ENCODE results near the gene FANCC.

Gene FANCC

DNA sequence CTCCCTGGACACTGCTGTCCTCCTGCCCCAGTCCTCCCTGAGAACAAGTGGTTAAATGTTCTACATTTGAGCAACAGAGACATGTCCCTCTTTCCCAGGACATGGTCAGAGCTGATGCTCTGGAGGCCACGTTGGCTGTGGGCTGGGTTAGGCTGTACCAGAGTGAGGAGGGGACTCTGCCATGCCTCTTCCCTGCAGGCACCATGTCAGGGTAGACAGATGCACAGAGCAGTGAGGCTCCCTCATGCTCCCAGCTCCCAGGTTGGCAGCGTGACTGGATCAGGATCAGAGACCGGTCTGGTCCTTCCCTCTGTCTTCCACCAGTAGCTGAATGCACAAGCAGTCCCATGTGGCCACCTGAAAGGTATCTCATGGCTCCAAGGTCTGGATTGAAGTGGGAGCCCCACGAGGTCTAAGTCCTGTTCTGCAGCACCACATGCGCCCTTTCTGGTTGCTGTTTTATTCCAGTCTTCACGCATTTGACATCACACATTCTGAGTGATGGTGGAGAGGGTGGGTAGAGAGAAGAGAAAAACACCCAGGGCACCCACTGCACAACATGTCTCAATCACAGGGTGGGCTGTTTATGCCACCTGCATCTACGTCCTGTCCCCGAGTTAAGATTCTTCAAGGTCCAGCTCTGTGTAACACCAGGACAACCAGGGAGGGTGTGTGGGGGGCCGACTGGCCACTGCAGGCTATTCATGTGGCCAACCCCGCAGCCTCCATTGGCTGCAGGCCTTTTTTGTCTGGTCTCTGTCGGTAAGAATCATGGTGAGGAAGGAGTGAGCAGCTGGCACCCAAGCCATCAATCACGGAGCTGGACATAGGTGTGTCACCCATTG, 204.9 kb downstream of the FANCC start:
- no peak for DNase-seq

DNA sequence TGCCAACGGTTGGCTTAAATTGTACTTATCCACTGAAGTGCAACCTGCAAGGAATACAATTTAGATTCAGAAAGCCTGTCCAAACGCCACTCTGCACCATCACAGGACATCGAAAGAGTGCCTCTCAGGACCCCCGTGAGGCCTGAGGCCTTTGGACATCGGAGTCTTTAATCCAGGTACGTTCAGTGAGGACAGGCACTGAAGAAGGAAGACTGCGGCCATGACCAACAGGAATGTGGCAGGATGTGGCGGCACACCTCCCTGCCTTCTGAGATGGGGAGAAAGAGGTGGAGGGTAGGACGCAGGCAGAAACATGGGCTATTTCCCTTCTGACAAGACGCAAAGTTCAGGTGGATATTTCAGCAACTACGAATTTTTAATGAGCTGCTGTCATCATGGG, 205.8 kb downstream of the FANCC start:
- no peak for DNase-seq

DNA sequence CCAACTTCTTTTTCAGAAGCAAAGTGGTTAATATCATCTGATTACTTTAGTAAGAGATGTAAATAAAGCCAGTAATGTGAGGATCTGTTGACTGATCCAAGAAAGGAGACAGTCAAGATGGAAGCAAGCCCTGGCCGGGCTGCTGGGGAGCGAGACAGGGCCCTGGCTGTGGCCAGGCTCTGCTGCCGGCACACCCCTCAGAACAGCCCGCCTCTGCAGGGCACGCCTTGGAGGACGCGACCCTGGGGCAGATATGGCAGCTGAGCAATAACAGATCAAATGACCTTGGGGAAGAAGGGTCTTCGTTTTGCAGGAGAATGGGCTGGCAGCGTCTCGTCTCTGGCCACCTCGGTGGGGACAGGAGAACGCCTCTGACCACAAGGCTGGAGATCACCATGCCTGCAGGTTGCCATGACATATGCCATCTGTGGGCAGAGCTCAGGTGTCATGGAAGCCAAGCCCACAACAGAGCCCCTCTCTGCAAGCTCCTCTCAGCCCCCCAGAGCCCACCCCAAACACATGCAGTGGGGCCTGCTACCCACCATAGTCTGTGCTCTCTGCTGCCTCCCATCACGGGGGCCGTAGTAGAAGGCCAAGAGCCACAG, 206.5 kb downstream of the FANCC start:
- no peak for DNase-seq

DNA sequence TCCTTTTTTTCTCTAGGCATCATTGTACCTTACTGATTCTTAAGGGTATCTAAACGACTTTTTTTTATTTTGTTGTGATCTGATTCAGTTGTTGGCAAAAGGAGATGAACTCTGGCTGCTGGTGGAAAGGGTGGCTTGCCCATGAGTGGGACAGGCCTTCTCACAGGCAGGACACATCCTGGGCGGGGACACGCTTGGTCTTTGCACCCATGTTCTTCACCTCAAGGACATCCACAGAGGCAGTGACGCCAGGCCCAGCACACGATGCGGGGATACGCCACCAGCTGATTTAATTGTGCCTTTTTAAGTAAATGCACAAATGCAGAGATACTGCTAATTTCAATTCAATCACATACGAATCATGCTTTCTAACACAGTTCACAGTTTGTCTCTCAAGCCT, 208.1 kb downstream of the FANCC start:
- no peak for DNase-seq

DNA sequence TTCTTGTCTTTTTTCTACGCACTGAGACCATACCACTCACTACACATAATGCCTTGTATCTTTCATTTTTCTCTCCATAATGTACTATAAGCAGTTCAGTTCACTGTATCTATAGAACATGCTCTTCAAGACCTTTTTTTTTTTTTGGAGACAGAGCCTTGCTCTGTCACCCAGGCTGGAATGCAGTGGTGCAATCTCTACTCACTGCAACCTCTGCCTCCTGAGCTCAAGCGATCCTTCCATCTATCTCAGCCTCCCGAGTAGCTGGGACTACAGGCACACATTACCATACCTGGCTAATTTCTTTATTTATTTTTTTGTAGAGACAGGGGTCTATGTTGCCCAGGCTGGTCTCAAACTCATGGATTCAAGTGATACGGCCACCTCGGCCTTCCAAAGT, 208.7 kb downstream of the FANCC start:
- DNase-seq: no peak

DNA sequence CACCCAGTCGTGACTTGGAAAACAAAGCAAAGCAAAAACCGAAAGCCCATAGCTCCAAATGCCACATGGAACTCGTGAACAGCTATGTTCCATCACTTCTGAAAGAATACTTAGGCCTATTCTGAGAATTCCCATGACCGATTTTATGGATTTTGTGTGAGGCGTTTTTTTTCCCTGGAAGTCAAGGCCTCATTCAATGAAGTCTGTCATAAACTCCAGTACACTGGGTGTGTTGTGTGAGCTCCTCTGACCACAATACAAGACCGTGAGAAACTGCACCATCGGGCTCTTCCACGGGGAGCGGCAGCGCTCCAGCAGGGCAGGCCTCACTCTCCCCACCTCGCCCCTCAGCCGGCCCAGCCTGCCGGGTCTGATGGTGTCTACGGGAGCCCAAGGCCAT, 209.5 kb downstream of the FANCC start:
- DNase-seq: no peak

DNA sequence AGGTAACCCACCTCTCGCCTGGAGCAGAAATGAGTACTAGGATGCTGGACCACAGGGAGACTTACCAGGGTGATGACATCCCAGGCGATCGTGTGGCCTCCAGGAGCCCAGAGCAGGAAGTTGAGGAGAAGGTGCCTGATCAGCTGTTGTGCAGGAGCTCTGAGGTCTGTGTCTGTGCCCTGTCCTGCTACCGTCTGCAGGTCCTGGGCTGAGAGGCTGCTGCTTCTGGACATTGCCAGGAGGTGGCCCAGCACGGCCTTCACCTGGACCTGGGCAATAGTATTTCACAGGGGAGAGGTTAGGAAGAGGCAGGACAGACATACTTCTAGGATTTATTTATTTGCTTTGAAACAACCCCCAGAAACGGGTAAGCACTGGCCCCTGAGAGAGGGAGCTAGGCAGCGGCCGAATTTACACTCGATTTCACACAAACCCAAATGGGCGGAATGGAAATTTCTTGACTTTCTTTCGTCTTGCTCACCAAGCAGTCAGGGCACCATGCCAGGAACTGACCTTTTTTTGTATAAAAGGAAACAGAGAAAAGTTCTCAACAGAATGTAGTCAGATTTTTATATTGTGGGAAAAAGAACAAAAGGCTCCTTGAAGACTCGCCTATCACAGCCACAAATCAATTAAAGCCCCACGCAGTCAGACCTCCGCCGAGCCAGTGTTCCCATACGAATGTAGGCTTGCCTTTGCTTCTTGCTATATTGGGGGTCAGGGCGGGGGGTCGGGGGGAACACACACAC, 210.3 kb downstream of the FANCC start:
- DNase-seq: no peak

DNA sequence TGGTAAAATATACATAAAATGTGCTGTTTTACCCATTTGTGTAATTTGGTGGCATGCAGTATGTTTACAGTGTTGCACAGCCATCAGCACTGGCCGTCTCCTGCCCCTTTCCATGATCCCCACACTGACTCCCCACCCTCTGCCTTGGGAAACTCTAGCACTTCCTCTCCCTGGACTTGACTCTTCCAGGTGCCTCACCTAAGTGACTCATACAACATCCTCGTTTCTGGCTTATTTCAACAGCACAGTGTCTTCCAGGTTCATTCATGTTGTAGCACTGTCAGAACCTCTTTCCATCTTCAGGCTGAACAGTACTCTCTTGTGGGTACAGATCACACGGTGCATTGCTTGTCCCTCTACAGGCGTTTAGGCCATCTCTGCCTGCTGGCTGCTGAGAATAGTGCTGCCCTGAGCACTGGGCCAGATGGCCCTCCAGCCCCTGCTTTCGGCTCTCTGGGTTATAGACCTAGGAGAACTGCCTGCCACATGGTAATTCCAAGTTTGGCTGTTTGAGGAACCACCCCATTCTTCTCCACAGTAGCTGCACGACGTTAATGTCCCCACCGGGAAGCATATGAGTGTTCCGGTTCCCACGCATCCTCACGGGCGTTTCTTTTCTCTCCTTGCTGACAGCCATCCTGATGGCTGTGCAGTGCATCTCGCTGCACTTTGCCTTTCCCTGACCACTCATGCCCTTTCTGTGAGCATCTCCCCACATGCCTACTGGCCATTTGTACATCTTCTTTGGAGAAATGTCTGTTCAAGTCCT, 211.8 kb downstream of the FANCC start:
- DNase-seq: no peak

DNA sequence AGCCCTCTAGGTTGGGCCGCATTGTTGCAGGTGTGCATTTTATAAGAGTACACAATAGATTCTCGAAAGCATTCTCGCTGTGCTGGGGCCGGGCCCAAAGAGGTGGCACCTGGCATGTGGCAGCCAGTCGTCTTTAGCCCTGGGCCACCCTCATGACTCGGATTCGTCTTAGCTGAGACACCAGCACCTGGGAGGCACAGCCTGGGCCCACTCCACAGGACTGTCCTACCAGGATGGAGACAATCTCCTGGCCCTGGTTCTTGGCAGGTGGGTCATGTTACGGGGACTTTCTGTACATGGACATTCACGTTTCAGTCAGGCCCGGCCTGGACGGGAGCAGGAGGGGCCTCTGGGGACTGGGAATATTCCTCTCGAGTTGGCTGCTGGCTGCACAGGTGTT, 212.5 kb downstream of the FANCC start:
- DNase-seq: no peak

DNA sequence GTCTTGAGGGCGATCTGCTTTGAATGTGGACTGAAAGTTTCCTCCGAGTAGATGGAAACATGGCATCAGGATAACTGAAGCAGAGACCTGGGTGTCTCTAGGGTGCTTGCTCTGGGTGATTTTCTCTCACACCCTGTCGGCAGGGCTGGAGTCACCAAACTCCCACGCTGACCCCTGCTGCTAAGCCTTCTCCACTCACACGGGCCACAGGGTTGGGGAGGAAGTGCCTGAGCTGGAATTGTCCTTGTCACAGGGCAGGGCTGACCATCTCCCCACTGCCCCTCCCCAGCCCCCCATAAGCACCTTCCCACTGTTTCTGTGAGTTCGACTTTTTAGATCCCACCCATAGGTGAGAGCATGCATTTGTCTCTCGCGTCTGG, 212.9 kb downstream of the FANCC start:
- DNase-seq: no peak

DNA sequence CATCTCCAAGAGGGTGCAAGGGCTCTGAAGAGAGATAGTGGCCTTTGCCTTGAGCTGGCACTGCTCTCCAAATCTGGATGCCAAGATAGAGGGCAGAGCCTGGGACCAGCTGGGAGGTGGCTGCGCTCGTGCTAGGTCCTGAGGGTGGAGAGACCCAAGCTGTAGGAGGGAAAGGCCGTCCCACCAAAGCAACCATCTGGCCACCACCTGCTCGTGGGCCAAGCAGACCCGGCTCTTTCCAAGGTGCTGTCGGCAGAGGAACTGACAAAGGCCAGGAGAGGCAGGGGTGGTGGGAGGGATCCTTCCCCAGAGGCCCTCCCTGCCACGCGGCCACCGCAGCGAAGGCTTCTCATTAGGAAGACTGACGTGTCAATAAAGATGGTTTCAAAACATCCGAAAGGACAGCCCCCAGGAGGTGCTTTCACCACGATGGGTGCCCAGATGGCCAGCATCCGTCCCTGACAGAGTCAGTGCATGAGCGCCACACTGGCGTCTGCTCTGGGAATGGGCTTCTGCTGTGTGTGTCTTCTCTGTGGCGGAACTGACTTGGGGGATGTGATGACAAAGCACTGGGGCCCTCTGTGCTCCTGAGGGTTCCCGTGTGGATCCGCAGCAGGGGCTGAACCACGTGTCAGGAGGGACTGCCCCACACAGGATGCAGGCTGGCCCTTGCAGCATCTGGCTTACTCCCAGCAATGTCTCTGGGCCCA, 213.5 kb downstream of the FANCC start:
- no peak for DNase-seq

DNA sequence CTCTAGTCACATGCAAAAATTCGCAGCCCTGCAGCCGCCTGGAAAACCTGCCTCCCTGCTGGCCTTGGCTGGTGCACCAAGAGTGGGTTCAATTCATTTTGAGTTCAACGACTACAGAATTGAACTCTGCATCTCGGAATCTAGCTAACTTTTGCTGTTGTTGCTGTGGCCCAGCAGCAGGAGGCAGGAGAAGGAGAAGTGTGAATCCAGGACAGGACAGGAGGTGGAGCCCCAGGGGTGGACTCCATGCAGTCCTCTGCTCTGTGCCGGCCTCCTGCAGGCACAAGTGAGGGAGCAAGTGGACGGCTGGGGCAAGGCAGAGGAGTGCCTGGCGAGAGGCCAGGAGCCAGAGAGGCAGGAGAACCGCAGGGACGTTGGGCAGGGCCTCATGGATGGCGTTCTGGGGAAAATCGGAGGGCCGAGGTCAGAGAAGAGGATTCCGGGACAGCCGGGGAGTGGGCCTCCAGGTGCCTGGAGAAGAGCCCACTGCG, 214.2 kb downstream of the FANCC start:
- no peak for DNase-seq

DNA sequence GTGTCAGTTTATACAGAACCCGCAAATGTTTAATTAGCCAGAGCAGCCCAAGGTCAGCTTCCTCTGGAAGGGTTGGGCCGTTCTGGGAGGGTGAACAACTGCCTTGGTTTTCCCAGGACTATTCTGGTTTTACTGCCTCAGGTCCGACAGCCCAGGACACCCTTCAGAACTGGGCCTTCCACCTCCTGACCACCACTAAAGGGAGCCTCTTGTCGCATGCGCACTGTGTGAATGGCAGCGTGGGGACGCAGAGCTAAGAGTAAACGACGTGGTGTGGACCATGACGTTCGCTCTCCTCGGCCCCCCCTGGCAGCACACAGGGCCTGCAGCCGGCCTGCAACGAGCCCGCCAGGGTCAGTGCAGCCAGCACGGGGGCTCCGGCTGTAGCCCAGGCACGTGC, 214.9 kb downstream of the FANCC start:
- DNase-seq: no peak

DNA sequence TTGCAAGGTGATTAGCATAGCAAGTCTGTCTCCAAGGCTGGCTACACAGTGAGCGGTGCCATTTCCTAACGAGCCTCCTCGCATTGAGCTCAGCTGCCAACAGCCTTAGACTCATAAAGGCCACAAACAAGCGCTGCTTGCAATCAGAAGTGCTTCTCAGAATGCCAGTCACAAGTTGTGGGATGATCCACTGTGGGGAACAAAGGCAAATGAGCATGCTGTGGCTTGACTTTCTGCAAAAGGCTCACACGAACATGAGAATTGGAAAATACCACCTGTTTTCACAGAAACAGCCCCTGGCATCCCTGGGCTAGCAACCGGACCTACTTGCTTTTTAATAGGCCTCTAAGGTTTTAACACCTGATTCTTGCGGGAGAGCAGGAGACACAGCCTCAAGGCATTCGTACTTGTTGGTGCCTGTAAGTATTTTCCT, 215.5 kb downstream of the FANCC start:
- no peak for DNase-seq

DNA sequence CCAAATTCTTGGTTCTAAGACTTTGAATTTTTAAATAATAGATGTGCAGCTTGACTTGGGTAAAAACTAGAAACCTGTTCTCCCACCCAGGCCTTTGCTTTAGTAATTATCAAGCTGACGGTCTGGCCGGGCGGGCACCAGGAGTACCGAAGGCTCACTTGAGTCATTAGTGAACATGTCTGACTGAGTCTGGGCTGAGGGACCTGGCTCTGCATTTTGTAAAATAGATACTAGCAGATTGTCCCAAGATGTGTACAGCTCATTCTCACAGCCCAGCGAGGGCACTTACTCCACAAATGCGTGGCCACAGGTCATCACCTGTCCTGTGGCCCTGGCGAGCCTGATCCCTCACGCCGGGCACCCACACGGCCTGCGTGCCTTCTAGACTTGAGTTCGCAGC, 216.2 kb downstream of the FANCC start:
- no peak for DNase-seq

DNA sequence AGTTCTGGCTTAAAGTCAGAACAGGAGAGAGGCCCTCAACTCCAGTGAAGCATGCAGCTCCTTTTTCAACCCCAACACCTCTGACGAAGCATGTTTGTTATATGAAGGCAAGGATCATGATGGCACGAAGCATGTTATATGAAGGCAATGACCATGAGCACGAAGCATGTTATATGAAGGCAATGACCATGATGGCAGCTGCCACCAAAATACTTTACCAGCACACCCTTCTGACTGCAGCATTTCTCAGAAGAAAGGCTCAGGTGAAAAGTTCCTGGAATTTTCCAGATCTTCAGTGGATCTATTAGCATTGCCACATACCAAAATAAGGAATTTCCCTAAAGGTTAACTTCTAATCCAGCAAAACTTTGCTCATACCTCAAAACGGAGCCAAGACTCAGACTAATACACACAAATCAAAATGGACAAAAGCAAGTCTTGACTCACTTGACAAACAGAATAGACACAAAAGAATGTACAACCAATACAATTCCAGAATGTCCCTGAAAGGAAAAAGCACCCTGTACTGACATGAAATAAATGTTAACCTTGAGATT, 217.4 kb downstream of the FANCC start:
- DNase-seq: no peak

DNA sequence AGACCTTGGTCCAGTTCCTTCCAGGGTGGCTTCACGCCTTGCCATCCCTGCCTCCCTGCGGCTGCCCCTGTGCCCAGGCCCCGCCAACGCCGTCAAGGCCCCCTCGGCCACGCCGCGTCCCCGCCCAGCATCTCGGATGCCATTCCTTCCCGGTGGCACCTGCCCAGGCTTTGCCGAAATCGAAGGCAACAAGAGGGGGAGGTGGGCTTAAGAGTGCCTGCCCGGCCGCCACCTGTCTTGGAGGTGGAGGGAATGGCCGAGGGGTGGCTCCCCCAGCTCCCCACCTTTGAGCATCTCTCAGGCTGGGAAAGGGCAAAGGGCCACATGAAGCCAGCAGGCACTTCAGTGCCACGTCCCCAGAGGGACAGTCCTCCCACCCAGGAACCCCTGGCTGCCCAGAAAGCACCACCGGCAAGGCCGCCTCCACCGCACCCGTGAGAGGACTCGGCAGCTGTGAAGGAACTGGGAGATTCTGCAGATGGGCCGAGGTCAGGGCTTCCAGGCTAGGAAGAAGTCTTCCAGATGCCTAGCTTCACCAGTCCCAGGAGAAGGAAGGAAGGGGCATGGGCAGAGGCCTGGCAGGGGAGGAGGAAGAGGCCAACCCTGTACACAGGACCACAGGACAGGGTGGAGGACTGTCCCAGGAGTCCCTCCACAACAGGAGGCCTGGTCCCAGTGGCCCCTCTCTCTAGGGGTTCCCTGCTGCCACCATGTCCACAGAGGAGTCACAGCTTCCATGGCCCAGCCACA, 218.0 kb downstream of the FANCC start:
- no peak for DNase-seq

DNA sequence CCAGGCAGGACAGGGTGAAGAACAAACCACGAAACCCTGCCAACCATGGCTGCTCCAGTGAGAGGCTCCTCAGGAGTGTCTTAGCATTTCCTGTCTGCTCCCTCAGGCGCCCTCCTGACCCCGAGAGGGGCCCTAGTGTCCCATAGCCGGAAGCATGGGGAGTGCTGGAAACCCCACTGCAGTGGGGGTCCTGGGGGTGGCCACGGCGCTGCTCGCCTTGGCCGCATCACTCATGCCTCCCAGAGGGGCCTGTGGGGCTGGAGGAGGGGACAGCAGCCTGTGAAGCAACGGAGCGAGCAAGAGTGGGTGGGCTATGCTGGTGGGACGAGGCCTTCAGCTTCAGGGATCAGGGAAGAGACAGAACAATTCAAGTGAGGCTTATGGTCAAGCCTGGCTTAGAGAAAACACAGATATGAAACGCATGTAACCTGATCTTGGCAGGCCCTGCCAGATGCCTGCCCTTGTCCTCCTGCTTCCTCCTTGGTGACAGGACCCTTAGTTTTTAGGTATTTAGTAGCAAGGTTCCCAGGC, 219.1 kb downstream of the FANCC start:
- DNase-seq: no peak

DNA sequence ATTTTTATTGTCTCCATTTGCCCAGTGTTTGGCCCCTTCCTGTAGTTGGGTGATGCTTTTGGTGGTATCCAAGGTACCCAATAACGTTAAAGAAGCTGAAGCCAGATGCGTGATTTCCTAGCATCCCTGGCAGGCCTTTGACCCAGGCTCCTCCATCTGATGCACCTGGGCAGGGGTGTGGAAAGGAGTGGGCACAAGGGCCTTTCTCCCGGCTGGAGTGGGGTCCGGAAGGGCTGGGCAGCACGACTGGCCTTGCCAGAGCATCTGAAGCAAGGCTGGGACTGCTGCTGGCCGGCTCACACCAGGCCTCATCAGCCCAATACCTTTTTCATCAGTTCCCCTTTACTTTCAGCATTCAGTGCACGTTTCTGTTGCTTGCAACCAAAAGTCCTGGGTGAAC, 220.2 kb downstream of the FANCC start:
- no peak for DNase-seq

DNA sequence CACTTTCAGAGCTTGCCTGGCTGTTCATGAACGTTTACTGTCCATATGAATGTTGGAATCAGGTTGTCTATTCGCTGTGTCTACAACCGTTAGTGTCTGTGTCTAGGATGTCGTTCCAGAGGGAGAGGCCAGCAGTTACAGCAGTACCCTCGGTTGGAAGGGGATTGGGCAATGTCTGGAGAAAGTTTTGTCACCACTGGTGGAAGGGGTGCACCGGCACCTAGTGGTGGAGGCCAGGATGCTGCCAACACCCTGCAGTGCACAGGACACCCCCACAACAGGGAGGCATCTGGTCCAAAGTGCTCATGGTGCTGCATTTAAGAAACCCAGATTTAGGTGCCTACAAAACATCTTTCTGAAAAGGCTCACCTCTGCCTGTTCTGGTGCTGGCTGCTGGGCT, 220.7 kb downstream of the FANCC start:
- DNase-seq: no peak

DNA sequence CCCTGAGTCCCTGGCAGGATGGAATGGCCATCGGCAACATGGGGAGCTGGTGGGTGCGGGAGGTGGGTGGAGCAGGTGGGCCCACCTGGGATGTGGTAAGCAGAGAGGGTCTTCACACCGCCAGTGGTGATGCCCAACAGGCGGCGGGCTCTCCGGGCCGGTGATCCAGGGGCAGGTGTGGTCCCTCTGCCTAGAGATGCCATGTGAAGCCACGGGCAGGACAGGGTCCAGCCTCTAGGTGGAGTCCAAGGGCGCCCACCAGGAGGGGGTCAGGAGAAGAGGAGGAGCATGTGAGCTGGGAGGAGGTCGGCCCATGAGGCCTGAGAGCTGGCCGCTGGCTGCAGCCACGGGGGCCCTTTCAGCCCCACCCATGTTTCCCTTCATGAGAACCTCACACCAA, 221.1 kb downstream of the FANCC start:
- no peak for DNase-seq

Data from AML-193 (cell line).